HG03442 (cell line): ENCODE data around the gene ALOX5.
A peak's percentile ranks its signal among the peaks of the same experiment; 100 is the strongest.

ENCODE experiments used
- ATAC-seq: cut with Tn5 transposase; IDR thresholded peaks from one replicate; pipeline ENCODE4 v1.9.1; 2021; ENCODE audit warnings: mild to moderate bottlenecking, moderate library complexity; ENCODE audit not compliant: unreplicated experiment

ALOX5 gene

DNA sequence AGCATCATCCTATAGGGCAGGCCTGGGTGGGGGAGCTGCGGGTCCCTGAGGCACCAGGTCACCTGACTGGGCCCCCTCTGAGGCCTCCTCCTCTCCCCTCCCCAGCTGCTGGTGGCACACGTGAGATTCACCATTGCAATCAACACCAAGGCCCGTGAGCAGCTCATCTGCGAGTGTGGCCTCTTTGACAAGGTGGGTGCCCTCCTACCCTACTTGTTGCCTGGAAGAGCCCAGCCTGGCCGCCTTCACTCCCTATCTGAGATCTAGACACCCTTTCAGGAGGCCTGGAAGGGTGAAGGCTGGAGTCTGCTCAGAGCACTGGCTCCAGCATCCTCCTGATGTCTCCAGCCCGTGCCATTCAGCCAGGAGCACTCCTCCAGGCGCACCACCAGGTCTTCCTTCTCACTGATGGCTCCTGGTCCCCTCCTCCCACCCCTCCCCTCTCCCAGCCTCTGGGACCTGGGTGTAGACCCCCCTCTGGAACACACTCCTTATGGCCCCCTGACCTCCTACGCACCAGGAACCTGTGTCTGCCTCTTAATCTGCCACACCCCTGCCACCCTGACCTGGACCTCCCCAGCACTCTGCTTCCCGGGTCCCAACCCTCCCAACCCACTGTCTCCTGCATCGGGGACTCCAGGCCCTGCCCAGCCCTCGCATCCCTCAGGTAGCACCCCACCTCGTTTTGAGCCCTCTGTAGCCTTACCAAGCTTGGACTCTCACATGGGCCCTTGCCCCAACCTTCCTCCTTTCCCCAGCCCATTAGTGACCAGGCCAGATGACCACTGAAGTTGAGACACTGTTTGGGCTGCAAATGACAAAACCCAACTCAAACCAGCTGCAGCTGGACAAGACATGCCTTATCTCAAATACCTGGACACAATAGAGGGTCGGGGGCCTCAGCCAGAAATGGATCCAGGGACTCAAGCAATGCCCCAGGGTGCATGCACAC is 67.5 kb downstream of the ALOX5 start:
- ATAC-seq: no peak

DNA sequence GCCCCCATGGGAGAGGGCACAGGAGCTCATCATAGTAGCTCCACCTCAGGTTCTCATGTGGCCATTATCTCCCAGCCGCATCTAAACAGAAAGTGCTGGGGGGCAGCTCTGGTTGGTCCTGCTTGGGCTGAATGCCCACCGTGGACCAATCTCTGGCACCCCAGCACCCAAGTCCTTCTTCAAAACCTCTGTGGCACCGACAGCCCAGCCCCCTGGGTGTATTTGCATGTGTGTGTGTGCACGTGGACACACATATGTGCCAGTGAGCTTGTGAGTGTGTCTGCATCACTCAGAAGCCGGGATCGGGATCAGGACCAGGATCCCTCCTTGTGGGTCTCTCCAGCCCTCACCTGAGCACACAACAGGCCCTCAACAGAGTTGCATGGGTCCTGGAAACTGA is 68.2 kb downstream of the ALOX5 start:
- ATAC-seq: no peak

- ATAC-seq: no peak
These were observed 68.6 kb downstream of the ALOX5 start for GRCh38 chr10:45442662-45443061.

GRCh38 chr10:45443101-45444009 is 69.3 kb downstream of the ALOX5 start:
- no peak for ATAC-seq

- ATAC-seq: no peak
These were observed 70.0 kb downstream of the ALOX5 start for GRCh38 chr10:45444022-45444421.

DNA sequence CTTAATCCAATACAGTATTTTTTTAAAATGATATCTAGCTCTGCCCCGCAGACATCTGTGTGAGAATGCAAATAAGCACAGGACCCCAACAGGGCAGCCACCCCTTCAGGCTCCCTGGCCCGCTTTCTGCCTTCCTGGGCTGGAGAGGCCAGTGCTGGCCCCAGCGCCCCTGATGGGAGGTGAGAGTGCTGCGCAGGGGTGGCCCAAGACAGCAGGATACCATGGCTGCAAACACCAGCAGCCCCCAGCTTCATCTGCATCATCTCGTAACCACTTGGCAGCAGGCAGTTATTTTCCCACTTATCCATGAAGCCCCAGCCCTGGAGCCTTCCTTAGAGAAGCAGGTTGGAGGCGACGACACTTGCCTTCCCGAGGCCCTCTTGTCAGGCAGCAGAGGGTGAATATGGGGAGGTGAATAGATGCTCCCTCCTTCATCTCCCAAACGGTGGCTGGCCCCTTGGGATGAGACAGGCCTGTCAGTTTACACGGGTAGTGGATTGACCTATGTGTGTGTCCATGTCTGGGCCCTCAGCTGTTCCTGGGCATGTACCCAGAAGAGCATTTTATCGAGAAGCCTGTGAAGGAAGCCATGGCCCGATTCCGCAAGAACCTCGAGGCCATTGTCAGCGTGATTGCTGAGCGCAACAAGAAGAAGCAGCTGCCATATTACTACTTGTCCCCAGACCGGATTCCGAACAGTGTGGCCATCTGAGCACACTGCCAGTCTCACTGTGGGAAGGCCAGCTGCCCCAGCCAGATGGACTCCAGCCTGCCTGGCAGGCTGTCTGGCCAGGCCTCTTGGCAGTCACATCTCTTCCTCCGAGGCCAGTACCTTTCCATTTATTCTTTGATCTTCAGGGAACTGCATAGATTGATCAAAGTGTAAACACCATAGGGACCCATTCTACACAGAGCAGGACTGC is 71.2 kb downstream of the ALOX5 start:
- ATAC-seq: no peak

DNA sequence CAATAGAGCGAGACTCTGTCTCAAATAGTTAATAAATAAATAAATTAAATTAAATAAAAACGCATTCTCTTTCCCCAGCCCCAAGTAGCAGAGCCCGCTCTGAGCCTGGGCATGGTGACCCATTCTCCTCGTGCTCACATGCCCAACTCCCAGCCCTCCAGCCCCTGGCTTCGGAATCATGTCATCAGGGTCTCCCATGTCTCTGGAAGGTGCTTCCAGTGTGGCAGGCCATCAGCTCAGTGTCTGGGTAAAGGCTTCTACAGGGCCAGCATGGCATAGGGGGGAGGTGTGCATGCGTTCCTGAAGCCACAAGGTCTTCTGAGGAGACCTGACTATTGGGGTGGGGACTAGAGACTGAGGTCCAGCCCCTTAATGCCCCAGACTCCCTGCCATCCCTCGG is 72.8 kb downstream of the ALOX5 start:
- no peak for ATAC-seq

- ATAC-seq: no peak
These were observed 73.4 kb downstream of the ALOX5 start for GRCh38 chr10:45447416-45447815.

DNA sequence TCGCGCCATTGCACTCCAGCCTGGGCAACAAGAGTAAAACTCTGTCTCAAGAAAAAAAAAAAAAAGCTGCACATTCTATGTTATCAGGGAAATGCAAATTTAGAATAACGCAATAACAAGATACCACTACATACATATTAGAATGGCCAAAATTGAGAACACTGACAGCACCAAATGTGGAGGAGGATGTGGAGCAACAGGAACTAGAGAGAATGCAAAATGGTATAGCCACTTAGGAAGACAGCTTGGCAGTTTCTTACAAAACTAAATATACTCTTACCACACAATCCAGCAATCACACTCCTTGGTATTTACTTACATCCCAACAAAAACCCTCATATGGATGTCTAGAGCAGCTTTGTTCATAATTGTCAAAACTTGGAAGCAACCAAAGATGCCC is 76.8 kb downstream of the ALOX5 start:
- no peak for ATAC-seq

GRCh38 chr10:45451407-45451806 is 77.4 kb downstream of the ALOX5 start:
- no peak for ATAC-seq

DNA sequence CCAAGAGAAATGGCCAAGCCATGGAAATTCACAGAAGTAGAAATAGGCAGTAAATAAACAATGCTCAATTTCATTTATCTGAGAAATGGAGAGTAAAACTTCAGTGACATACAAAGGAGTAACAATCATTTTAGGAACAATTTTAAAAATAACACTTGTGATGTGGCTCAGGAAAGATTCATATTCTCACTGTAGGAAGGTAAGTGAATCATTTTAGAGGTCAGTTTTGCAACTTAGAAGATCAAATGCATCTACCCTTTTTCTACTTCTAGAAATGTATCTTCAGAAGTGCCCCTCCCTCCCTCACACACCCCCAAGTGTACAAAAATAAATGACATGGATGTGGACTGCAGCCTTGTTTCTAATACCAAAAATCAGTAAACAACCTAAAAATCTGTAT is 78.3 kb downstream of the ALOX5 start:
- ATAC-seq: no peak

DNA sequence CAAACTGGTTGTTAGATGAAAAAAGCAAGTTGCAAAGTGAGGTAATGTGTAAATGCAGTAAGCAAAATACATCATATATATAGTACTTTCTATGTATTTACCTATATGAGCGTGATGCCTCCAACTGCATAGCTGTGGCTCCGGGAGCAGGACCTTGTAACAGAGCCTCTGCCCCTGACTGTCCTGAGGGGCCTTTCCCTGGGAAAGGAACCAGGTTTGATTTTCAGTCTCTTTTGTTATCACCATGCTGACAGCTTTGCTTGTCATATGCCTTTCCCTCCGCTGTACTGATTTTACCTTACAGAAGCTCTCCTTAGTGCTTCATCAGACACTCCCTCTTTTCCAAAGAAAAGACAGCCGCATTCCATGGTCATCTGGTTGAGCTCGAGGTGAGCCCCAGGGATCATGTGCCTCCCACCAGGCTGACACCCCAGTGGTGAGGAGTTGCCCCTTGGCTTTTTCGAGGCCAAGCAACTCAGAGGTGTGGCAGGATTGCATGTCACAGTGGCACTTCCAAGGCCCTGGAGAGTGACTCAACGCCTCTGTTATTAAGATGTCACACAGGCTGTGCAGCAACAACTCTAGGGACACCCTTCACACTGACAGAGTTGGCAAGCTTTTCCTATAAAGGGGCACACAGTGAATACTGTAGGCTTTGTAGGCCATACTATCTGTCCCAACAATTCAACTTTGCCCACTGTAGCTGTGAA is 78.9 kb downstream of the ALOX5 start:
- no peak for ATAC-seq

DNA sequence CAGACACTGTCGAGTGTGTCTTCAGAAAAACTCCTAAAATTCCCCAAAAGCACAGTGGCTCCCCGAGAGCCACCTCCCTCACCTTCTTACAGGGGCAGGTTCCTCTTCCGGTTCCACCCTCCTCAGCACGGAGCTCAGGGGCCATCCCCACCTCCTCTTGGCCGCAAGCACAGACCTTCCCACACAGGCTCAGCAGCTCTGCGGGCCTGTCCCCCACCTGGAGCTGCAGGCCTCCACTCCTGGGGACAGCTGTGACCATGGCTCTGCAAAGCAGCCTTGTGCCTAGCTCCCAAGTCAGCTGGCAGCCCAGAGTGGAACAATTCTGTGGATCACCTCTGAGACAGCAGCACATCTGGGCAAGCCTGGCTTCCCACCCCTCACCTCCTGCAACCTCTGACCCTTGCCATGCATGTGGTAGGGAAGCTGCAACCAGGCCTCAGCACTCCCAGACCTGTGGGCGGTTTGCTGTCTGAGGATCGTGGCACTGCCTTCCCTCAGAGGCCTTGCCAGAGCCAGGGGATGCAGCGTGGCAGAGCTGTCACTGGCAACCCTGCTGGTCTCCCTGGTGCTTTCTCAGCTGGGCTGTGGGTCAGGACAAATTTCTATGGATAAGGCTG is 79.7 kb downstream of the ALOX5 start:
- ATAC-seq: no peak

GRCh38 chr10:45454262-45454661 is 80.2 kb downstream of the ALOX5 start:
- ATAC-seq: no peak

DNA sequence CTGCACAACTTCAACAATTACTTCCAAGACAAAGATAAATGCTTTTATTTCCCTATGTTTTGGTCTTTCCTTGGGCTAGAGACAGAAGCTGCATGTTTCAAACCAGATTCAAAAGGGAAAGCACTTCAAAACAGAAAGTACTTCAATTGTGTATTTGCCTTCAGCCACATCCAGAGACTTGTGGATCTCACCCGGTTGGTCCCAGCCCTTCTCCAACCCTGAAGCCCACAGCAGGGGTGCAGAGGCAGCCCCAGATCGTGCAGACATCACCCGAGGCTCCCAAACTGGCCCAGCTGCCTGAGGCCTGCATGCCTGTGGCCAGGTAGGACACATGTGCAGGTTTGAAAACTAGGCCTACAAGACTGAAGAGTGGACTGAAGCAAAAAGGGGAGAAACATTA is 80.8 kb downstream of the ALOX5 start:
- ATAC-seq: no peak

- ATAC-seq: no peak
These were observed 82.2 kb downstream of the ALOX5 start for GRCh38 chr10:45456233-45456632.

- ATAC-seq: no peak
These were observed 82.8 kb downstream of the ALOX5 start for GRCh38 chr10:45456822-45457221.

GRCh38 chr10:45457487-45457886 is 83.5 kb downstream of the ALOX5 start:
- no peak for ATAC-seq

GRCh38 chr10:45460235-45460878 is 86.3 kb downstream of the ALOX5 start:
- peak; percentile 42 for ATAC-seq
